Upper lobe of left lung (tissue), 4 donors: ENCODE data around the gene B3GAT2.

ENCODE experiments used
- EP300 ChIP-seq, 4 donors: sonication (generic); formaldehyde crosslinking; IDR thresholded peaks; one replicate each; pipeline ENCODE4 v1.5.1; 2017; ENCODE audit warnings: antibody characterized with exemption in 4 of 4, control low read depth in 2 of 4
- POLR2A ChIP-seq, 4 donors: fragments of 450-650 bp; IDR thresholded peaks; one replicate each; pipeline ENCODE4 v1.5.1; 2016 to 2017; ENCODE audit warnings: antibody characterized with exemption in 4 of 4, mild to moderate bottlenecking in 2 of 4
- POLR2AphosphoS5 ChIP-seq, 2 donors: sonication (generic); formaldehyde crosslinking; IDR thresholded peaks; one replicate each; pipeline ENCODE4 v1.5.1; 2017; ENCODE audit warnings: antibody characterized with exemption in 2 of 2
- TF ChIP-seq, protein P1 (sequence below), 6 experiments: fragments of 450-650 bp in 4 of 6; fragments of 200-600 bp in 2 of 6; sonication (generic) in 2 of 6; IDR thresholded peaks; one replicate each; pipeline ENCODE4 v1.5.1; 2016 to 2019; ENCODE audit warnings: antibody characterized with exemption in 6 of 6

DNA sequence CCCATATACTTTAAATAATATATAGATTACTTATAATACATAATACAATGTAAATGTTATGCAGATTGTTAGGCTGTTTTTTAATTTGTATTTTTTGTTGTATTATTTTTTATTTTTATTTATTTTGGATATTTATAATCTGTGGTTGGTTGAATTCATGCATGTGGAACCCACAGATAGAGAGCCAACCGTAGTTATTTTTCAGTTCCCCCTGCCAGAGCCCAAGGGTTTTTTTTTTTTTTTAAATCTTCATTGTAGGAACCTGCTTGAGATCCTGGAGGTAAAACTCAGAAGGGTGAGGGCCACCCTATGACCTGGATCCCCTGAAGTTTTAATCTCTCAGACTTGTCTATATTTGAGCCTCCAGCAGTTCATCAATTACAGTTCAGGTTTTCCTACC lies 133.2 kb downstream of the B3GAT2 start:
- no peak for TF ChIP-seq POLR2A (IDR thresholded peaks at IDR 0.05)
- TF ChIP-seq, protein P1, sequence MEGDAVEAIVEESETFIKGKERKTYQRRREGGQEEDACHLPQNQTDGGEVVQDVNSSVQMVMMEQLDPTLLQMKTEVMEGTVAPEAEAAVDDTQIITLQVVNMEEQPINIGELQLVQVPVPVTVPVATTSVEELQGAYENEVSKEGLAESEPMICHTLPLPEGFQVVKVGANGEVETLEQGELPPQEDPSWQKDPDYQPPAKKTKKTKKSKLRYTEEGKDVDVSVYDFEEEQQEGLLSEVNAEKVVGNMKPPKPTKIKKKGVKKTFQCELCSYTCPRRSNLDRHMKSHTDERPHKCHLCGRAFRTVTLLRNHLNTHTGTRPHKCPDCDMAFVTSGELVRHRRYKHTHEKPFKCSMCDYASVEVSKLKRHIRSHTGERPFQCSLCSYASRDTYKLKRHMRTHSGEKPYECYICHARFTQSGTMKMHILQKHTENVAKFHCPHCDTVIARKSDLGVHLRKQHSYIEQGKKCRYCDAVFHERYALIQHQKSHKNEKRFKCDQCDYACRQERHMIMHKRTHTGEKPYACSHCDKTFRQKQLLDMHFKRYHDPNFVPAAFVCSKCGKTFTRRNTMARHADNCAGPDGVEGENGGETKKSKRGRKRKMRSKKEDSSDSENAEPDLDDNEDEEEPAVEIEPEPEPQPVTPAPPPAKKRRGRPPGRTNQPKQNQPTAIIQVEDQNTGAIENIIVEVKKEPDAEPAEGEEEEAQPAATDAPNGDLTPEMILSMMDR (IDR thresholded peaks at IDR 0.05) = no peak
- no peak for TF ChIP-seq EP300 (IDR thresholded peaks at IDR 0.05)
- no peak for TF ChIP-seq POLR2AphosphoS5 (IDR thresholded peaks at IDR 0.05)
